ENCODE data around the gene DENND2D. TPM values are rescaled to one million over a fixed set of nuclear protein-coding genes. Genes with fewer than 3 reads are reported as not detected.

DENND2D gene
- total and polyA plus RNA-seq, 2 donors (not counting 3 experiments of a cell fraction or from before 2014, with no cell fraction given) = 0.41 to 1.00 TPM

- DNase-seq (ENCODE audit: low read depth, low spot score) (no peak), FAIRE-seq (no peak)
- Histone ChIP-seq H3K9me3 (replicated peaks; ENCODE audit: control insufficient read depth, insufficient read depth, low read length) (no peaks in the 10 kb centered on the region), H3K9me1 (replicated peaks; ENCODE audit: control insufficient read depth, extremely low read depth, insufficient read depth, low read length) (no peaks in the 10 kb centered on the region), H2AFZ (ENCODE audit: low read depth, low read length) (no peak overlapping the region), H3K9ac (replicated peaks; ENCODE audit: extremely low read depth, insufficient read depth, low read length) (no peak overlapping the region), H4K20me1 (replicated peaks; ENCODE audit: control insufficient read depth, extremely low read depth, insufficient read depth, low read length) (no peaks in the 10 kb centered on the region), H3K79me2 (ENCODE audit: control insufficient read depth, insufficient read depth, low read length) (no peaks in the 10 kb centered on the region), H3K4me3 (replicated peaks in 1 of 3; ENCODE audit: insufficient read depth in 1 of 3, low read depth in 1 of 3, low read length in 3 of 3) (no peak overlapping the region), H3K4me1 (ENCODE audit: control insufficient read depth, extremely low read depth, insufficient read depth, low read length) (no peaks in the 10 kb centered on the region), H3K27ac (ENCODE audit: insufficient read depth, low read depth, low read length) (no peak overlapping the region), H3K27me3 (ENCODE audit: control insufficient read depth in 2 of 2, insufficient read depth in 2 of 2, low read length in 2 of 2) (peaks cover 0 to 1% of the 10 kb centered on the region in 2 experiments), H3K36me3 (ENCODE audit: control insufficient read depth in 2 of 2, extremely low read depth in 1 of 2, insufficient read depth in 2 of 2, low read length in 2 of 2) (no peaks in the 10 kb centered on the region), H3K4me2 (ENCODE audit: insufficient read depth, low read length) (no peak overlapping the region)
- TF ChIP-seq POLR2A (IDR thresholded peaks at IDR 0.05; ENCODE audit: low read depth, low read length) = no peak
- no peak for TF ChIP-seq JUN (IDR thresholded peaks at IDR 0.05; ENCODE audit: borderline replicate concordance, insufficient read depth, insufficient read length, low read depth)
- no peak for TF ChIP-seq MYC (IDR thresholded peaks at IDR 0.05; ENCODE audit: low read depth, low read length)
- TF ChIP-seq MAX (IDR thresholded peaks at IDR 0.05; ENCODE audit: insufficient read depth, insufficient read length) = no peak
- no peak for TF ChIP-seq EZH2 (IDR thresholded peaks at IDR 0.05; ENCODE audit: borderline replicate concordance, low read depth, low read length, severe bottlenecking)
- no peak for TF ChIP-seq FOS (IDR thresholded peaks at IDR 0.05; ENCODE audit: borderline replicate concordance, insufficient read depth, low read length)
- no peak for TF ChIP-seq GATA2 (IDR thresholded peaks at IDR 0.05; ENCODE audit: insufficient read depth, insufficient read length, low read depth, low read length)
- no TSS peak for BruUV-seq (replicated peaks)
- dilution Hi-C loops (cut with MboI; ENCODE audit: extremely low pct_ligation_motif_present, low sequenced_read_pairs) (no loop called here), intact Hi-C loops (cut with micrococcal nuclease) (no loop called here)
- ChIA-PET POLR2A (no interaction called here), CTCF (no interaction called here)
Observed at GRCh38 chr1:111238056-111238795, 37.8 kb upstream of the DENND2D start.

DNA sequence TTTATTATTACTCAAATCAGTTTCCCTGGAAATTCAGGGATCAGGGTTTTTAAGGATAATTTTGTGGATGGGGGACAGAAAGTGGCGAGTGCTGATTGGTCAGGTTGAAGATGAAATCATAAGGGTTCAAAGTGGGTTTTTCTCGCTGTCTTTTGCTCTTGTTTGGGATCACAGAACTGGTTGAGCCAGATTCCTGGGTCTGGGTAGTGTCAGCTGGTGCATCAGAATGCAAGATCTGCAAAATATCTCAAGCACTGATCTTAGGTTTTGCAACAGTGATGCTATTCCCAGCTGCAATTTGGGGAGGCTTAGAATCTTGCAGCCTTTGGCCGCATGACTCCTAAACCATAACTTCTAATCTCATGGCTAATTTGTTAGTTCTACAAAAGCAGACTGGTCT lies 36.4 kb upstream of the DENND2D start:
- no peaks in the 10 kb centered on the region for H3K4me1 ChIP-seq (ENCODE audit: control insufficient read depth, extremely low read depth, insufficient read depth, low read length)
- DNase-seq (ENCODE audit: low read depth, low spot score) (no peak), FAIRE-seq (no peak)
- dilution Hi-C loops (cut with MboI; ENCODE audit: extremely low pct_ligation_motif_present, low sequenced_read_pairs) = no loop called here
- no TSS peak for BruUV-seq (replicated peaks)
- ChIA-PET CTCF (interaction anchor here (1.6 kb wide), 1 partner anchor 14 kb away, joined by 5 read pairs; no protein-coding TSS in a partner anchor), POLR2A (no interaction called here)
- H3K27me3 ChIP-seq (ENCODE audit: control insufficient read depth in 2 of 2, insufficient read depth in 2 of 2, low read length in 2 of 2) = peaks cover 0 to 1% of the 10 kb centered on the region in 2 experiments
- intact Hi-C loops (cut with micrococcal nuclease) = no loop called here
- no peak overlapping the region for H3K4me2 ChIP-seq (ENCODE audit: insufficient read depth, low read length)
- H3K27ac ChIP-seq (ENCODE audit: insufficient read depth, low read depth, low read length) = no peak overlapping the region
- no peak overlapping the region for H2AFZ ChIP-seq (ENCODE audit: low read depth, low read length)
- no peaks in the 10 kb centered on the region for H3K79me2 ChIP-seq (ENCODE audit: control insufficient read depth, insufficient read depth, low read length)
- no peaks in the 10 kb centered on the region for H3K9me1 ChIP-seq (replicated peaks; ENCODE audit: control insufficient read depth, extremely low read depth, insufficient read depth, low read length)
- H3K9ac ChIP-seq (replicated peaks; ENCODE audit: extremely low read depth, insufficient read depth, low read length) = no peak overlapping the region
- TF ChIP-seq POLR2A (IDR thresholded peaks at IDR 0.05; ENCODE audit: low read depth, low read length) = no peak
- no peaks in the 10 kb centered on the region for H4K20me1 ChIP-seq (replicated peaks; ENCODE audit: control insufficient read depth, extremely low read depth, insufficient read depth, low read length)
- no peaks in the 10 kb centered on the region for H3K9me3 ChIP-seq (replicated peaks; ENCODE audit: control insufficient read depth, insufficient read depth, low read length)
- H3K36me3 ChIP-seq (ENCODE audit: control insufficient read depth in 2 of 2, extremely low read depth in 1 of 2, insufficient read depth in 2 of 2, low read length in 2 of 2) = no peaks in the 10 kb centered on the region
- H3K4me3 ChIP-seq (replicated peaks in 1 of 3; ENCODE audit: insufficient read depth in 1 of 3, low read depth in 1 of 3, low read length in 3 of 3) = no peak overlapping the region

Data from endothelial cell of umbilical vein (primary cell).